Coronary artery (tissue), 2 donors: ENCODE data around the gene SLC35F3.

ENCODE experiments used
- DNase-seq: peaks from one replicate; pipeline ENCODE4 v3.0.0-alpha.2; 2017; ENCODE audit warnings: low spot score
- H3K27ac ChIP-seq, 2 donors: fragments of 200-600 bp; sonication (generic); one replicate each; pipeline ENCODE4 v1.5.1; 2016 to 2019
- H3K4me3 ChIP-seq: fragments of 200-600 bp; sonication (generic); 2 replicates; pipeline ENCODE4 v1.5.1; 2016; ENCODE audit warnings: mild to moderate bottlenecking, moderate library complexity
- CTCF ChIP-seq: fragments of 200-600 bp; sonication (generic); IDR thresholded peaks from one replicate; pipeline ENCODE4 v1.5.1; 2019; ENCODE audit warnings: antibody characterized with exemption

SLC35F3 gene

DNA sequence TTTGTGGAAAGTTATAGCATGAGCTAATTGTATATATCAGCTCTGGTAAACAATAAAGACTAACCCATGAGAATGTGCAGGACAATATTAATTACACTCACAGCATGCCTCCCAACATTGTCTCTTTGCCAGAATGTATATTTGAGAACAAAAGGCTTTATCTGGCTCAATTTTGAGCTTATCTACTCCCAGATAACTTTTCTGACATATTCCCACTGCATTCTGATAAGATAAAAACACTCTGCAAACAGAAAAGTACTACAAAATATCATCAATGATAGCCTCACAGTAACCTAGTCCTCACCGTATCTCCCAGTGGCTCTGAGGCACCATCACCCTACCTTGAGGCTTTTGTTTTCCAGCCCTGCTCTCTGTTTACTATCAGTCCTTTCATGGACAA, 188.6 kb downstream of the SLC35F3 start:
- no peak for TF ChIP-seq CTCF
- H3K27ac ChIP-seq: no peak overlapping the region
- no peak for DNase-seq
- no peak overlapping the region for H3K4me3 ChIP-seq

GRCh38 chr1:234093741-234094140, 189.3 kb downstream of the SLC35F3 start:
- Histone ChIP-seq H3K4me3 (no peak overlapping the region), H3K27ac (no peak overlapping the region)
- TF ChIP-seq CTCF: no peak
- DNase-seq: no peak

DNA sequence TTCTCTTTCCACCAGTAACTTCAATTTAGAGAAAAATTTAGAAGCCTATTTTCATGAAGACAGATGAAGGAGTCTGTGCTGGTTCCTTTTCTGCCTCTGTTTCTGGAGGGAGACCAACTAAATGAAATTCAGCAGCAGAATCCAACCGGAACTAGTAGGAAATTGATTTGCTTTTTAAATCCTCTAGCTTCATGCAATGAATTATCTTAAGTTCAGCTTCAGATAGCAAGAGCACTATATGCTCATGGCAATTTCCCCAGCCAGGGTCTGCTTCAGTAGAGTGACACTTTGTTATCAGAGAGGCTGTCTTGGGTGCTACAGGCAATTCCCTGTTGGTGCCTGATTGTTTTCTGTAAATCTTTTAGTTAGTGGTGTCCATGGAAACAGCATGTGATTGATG, 189.7 kb downstream of the SLC35F3 start:
- DNase-seq: no peak
- H3K4me3 ChIP-seq: no peak overlapping the region
- no peak overlapping the region for H3K27ac ChIP-seq
- TF ChIP-seq CTCF: no peak

GRCh38 chr1:234096161-234096770, 191.8 kb downstream of the SLC35F3 start:
- no peak overlapping the region for H3K27ac ChIP-seq
- no peak for DNase-seq
- TF ChIP-seq CTCF: no peak
- H3K4me3 ChIP-seq: no peak overlapping the region

DNA sequence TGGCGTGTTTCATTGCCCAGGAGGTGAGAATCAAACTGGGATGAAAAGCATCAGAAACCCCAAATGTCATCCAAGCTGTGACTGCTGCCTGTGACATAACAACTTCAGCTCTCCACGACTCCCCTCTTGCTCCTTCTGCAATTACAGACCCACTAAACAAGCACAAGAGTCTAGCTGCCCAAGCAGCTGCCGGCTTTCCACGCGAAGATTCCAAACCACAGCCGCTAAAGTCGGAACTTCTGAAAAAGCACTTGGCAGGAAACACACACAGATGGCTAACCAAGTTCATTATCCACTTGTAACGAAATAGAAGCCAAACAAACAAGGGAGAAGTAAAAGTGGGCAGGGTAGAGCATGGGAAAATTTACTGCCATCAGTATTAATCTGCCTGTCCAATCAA, 198.1 kb downstream of the SLC35F3 start:
- DNase-seq: no peak
- Histone ChIP-seq H3K4me3 (no peak overlapping the region), H3K27ac (no peak overlapping the region)
- no peak for TF ChIP-seq CTCF

GRCh38 chr1:234103198-234103597, 198.7 kb downstream of the SLC35F3 start:
- no peak for TF ChIP-seq CTCF
- no peak overlapping the region for H3K27ac ChIP-seq
- no peak for DNase-seq
- H3K4me3 ChIP-seq: no peak overlapping the region

DNA sequence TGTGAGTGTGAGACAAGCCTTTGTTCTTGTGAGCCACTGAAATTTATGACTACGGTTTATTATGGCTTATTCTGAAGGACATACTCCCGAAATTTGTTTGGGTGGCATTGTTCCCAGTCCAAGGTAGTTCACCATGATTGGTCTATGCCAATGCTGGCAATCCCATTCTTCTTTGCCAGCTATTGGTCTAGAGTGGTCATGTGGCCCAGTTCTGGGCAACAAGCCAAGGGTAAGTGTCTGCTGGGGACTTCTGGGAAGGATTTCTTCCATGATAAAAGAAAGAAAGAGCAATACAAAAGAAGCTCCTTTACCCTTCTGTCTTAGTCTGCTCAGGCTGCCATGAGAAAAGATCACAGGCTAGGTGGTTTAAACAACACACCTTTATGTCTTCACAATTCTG, 201.6 kb downstream of the SLC35F3 start:
- no peak for DNase-seq
- H3K27ac ChIP-seq: no peak overlapping the region
- no peak for TF ChIP-seq CTCF
- H3K4me3 ChIP-seq: no peak overlapping the region
